CD4-positive, alpha-beta T cell treated with Interleukin-12 subunit alpha and Interleukin-12 subunit beta, for 1 hour (primary cell): ENCODE data around the gene RETREG1.
"Not testable (repeated sequence)": the region's sequence is repeated elsewhere in the genome, so short reads cannot be mapped to it uniquely, and the experiment has no call there.

Source experiments
- DNase-seq: peaks from one replicate; pipeline ENCODE4 v3.0.0-alpha.2; 2020

RETREG1 gene, protein sequence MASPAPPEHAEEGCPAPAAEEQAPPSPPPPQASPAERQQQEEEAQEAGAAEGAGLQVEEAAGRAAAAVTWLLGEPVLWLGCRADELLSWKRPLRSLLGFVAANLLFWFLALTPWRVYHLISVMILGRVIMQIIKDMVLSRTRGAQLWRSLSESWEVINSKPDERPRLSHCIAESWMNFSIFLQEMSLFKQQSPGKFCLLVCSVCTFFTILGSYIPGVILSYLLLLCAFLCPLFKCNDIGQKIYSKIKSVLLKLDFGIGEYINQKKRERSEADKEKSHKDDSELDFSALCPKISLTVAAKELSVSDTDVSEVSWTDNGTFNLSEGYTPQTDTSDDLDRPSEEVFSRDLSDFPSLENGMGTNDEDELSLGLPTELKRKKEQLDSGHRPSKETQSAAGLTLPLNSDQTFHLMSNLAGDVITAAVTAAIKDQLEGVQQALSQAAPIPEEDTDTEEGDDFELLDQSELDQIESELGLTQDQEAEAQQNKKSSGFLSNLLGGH

DNA sequence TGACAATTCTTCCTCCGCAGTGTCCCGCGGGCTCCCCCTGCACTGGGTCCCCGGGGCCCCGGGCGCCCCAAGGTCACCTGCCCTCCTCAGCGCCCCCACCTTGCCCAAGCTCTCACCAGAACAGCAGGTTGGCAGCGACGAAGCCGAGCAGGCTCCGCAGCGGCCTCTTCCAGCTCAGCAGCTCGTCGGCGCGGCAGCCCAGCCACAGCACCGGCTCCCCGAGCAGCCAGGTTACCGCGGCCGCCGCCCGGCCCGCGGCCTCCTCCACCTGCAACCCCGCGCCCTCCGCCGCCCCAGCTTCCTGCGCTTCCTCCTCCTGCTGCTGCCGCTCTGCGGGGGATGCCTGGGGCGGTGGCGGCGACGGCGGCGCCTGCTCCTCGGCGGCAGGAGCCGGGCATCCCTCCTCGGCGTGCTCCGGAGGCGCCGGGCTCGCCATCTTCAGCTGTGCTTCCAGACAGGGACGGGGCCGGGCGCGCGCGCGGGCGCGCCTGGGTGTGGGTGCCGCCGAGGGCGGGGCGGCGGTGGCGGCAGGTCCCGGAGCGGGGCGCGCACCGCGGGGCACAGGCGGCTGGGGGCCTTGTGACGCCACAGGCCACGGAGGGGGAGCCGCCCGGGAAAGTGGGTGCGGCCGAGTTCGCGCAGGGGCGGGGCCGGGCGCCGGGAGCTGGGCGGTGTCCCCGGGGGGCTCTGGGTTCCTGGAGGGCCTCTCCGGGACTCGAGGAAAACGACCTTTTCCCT, at the start of gene RETREG1:
Gene RETREG1 (minus strand): TSS at position 462 of the 738 bp plus-strand sequence. CDS start 26 bp downstream, at position 436.
- peak; percentile 88 for DNase-seq

- no peak for DNase-seq
These were observed 49.5 kb upstream of the RETREG1 start for GRCh38 chr5:16666130-16666882.

GRCh38 chr5:16665601-16666000, 48.8 kb upstream of the RETREG1 start:
- DNase-seq = no peak

- no peak for DNase-seq
These were observed 47.6 kb upstream of the RETREG1 start for GRCh38 chr5:16664368-16664767.

GRCh38 chr5:16663840-16664239, 47.0 kb upstream of the RETREG1 start:
- DNase-seq = no peak

DNA sequence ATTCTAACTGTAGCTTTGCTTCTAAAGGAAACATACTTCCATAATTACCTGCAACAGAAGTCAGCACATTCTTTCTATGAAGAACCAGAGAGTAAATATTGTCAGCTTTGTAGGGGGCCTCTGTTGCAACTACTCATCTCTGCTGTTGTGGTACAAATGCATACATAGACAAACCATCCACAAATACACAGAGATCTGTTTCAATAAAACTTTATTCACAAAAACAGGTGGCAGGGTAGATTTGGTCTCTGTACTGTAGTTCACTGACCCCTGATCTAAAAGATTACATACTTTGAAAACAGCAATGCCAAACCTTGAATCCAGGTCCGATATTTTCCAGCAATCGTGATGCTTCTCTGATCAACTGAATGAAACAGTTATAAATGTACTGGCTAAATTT, 44.9 kb upstream of the RETREG1 start:
- DNase-seq = no peak

GRCh38 chr5:16660982-16661381, 44.2 kb upstream of the RETREG1 start:
- no peak for DNase-seq

GRCh38 chr5:16659536-16659935, 42.7 kb upstream of the RETREG1 start:
- no peak for DNase-seq

- no peak for DNase-seq
These were observed 39.9 kb upstream of the RETREG1 start for GRCh38 chr5:16656561-16657191.

- no peak for DNase-seq
These were observed 38.0 kb upstream of the RETREG1 start for GRCh38 chr5:16654647-16655334.

DNA sequence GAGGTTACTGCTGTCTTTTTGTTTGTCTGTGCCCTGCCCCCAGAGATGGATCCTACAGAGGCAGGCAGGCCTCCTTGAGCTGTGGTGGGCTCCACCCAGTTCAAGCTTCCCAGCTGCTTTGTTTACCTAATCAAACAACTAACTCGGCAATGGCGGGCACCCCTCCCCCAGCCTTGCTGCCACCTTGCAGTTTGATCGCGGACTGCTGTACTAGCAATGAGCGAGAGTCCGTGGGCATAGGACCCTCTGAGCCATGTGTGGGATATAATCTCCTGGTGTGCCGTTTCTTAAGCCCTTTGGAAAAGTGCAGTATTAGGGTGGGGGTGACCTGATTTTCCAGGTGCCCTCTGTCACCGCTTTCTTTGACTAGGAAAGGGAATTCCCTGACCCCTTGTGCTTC, 31.9 kb upstream of the RETREG1 start:
- DNase-seq = not testable (repeated sequence)

DNA sequence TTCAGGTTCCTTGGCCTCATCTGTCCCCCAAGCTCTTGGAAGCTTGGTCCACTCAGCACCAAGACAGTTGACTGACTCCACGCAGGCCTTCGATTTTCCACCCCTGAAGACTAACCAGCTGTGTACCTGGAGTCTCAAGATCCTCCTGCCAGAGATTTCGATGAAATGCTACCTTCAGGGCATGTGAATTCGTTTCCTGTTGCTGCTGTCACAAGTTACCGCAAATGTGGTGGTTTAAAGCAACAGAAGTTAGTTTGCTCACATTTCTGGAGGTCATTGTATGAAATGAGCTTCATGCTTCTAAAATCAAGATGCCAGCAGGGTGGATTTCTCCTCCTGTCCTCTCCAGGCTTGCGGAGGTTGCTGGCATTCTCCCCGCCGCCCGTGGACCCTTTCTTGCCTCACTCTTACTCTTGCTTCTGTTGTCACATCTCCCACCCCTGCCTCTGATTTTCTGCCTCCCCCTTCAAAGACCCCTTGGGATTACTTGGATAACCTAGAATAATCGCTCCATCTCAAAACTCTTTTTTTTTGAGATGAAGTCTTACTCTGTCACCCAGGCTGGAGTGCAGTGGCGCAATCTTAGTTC, 27.6 kb upstream of the RETREG1 start:
- DNase-seq = no peak

DNA sequence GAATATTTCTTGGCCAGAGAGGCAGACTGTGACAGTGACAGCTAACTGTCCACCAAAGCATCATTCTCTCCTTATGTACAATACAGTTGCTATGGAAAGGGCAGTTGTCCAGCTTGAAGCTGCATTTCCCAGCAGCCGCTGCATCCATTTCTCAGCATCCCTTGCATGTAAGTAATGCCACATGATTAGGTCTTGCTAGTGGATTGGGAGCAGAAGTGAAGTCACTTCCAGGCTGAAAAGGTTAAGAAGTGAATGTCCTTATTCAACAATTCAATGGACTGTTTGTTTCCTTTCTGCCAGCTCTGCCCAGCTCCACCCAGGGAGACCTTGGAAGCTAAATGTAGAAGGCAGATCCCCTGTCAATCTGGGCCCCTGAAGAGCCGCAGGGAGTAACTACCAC, 26.1 kb upstream of the RETREG1 start:
- DNase-seq = no peak

GRCh38 chr5:16639206-16639605, 22.4 kb upstream of the RETREG1 start:
- DNase-seq = no peak

GRCh38 chr5:16628376-16628775, 11.6 kb upstream of the RETREG1 start:
- DNase-seq = no peak

DNA sequence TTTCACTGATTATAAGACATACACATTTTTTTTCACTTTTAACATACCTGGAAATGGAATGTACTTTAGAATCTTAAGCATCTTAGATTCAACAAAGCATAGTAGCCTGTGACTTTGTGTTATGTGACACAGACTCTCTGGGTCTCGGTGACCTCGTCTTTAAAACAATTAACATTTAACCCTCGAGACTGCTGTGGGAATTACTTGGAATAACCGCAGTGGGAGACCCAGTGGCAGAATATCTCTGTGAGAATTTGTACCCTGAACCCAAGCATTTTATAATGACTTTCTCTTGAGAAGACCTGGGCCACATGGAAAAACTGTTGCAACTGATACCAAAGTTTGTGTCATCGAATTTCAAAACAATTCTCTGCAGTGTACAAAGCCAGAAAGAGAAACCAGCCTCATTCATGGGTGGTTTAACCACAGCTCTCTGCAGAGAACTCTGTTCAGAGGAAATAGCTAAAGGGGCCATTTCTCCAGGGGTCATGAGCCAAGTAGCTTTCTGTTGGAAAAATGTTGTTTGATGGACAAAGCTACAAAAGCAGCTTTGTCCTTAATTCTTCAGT, 10.0 kb upstream of the RETREG1 start:
- DNase-seq = peak; percentile 19

DNA sequence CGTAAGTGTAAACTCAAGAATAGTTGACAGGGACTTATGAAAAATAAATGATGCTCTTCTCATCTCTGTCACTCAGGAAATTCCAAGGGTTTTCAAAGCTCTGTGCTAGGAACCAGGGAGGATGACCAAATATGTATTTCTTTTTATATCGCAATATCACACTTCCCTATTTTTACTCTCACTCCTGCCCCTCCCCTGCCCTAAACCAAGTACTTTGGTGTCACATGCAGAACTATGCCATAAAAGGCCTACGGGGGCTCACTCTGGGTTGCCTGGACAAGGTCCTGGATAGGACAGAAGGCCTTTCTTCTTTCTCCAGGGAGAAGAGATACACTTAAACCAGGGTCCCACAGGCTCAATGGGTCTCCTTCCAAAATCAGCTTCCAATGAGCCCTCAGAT, 8.3 kb upstream of the RETREG1 start:
- no peak for DNase-seq

GRCh38 chr5:16619136-16619535, 2.3 kb upstream of the RETREG1 start:
- DNase-seq = no peak

DNA sequence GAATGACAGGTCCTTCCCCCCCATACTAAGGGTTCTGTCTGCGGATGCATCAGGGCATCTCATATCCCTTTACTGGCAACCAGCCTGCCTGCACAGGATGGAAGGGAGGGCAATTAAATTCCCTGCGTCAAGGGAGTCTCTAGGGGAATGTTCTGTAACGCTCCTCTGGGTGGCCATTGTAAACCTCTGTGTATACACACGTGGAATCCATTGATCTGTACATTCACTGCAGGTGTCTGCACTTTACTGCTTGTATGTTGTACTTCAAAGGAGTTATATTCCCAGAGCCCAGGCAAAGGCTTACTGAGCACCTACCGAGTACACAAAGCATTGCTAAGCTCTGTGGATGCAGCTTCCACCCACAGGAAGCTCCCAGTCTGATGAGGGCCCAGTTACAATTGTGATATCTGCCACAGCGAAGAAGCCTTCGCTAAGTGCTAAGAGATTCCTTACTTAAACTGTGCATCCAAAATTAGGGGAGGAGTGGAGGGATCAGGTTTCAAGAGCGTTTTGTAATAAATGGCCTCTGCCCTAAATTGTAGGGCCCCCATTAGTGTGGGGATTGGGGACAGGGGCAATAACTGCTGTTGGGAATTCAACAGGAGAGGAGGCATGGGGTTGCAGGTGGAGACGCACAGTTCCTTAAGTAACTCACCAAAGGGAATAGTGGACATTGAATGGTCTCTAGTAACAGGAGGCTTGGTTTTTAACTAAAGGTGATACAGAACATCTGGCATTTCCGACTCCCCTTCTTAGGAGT, 1.5 kb upstream of the RETREG1 start:
- peak; percentile 6 for DNase-seq

GRCh38 chr5:16617274-16617968, 624 bp upstream of the RETREG1 start:
- DNase-seq = peak; percentile 40
